ENCODE measurements around the gene ADAM10.

- no peak for TF ChIP-seq POLR2AphosphoS5 (IDR thresholded peaks at IDR 0.05)
- no peak for TF ChIP-seq POLR2A (IDR thresholded peaks at IDR 0.05)
- no peak for TF ChIP-seq EP300 (IDR thresholded peaks at IDR 0.05)
Observed at GRCh38 chr15:58762285-58762684, 12.8 kb upstream of the ADAM10 start.

Measured in stomach (tissue), 4 donors.